ENCODE results near the gene GSTO1.

GSTO1 gene

GRCh38 chr10:104260775-104261115, 6.1 kb downstream of the GSTO1 start:
- no peak for TF ChIP-seq CTCF (IDR thresholded peaks at IDR 0.05; ENCODE audit: insufficient read depth, low read length, poor library complexity, severe bottlenecking)
- Histone ChIP-seq H3K36me3 (ENCODE audit: control insufficient read depth, insufficient read depth, low read length) (peaks cover 14% of the 10 kb centered on the region), H3K4me3 (replicated peaks; ENCODE audit: low read depth, low read length) (no peak overlapping the region), H3K27me3 (replicated peaks; ENCODE audit: control insufficient read depth, insufficient read depth, low read length) (no peaks in the 10 kb centered on the region)
- no peak for DNase-seq (ENCODE audit: extremely low read depth, insufficient read length)

- Histone ChIP-seq H3K4me3 (replicated peaks; ENCODE audit: low read depth, low read length) (no peak overlapping the region), H3K27me3 (replicated peaks; ENCODE audit: control insufficient read depth, insufficient read depth, low read length) (no peaks in the 10 kb centered on the region), H3K36me3 (ENCODE audit: control insufficient read depth, insufficient read depth, low read length) (peaks cover 14% of the 10 kb centered on the region)
- DNase-seq (ENCODE audit: extremely low read depth, insufficient read length) = no peak
- TF ChIP-seq CTCF (IDR thresholded peaks at IDR 0.05; ENCODE audit: insufficient read depth, low read length, poor library complexity, severe bottlenecking) = no peak
Observed at GRCh38 chr10:104262055-104262454, 7.4 kb downstream of the GSTO1 start.

- Histone ChIP-seq H3K36me3 (ENCODE audit: control insufficient read depth, insufficient read depth, low read length) (peaks cover 9% of the 10 kb centered on the region), H3K4me3 (replicated peaks; ENCODE audit: low read depth, low read length) (no peak overlapping the region), H3K27me3 (replicated peaks; ENCODE audit: control insufficient read depth, insufficient read depth, low read length) (no peaks in the 10 kb centered on the region)
- TF ChIP-seq CTCF (IDR thresholded peaks at IDR 0.05; ENCODE audit: insufficient read depth, low read length, poor library complexity, severe bottlenecking) = no peak
- DNase-seq (ENCODE audit: extremely low read depth, insufficient read length) = no peak
Observed at GRCh38 chr10:104264783-104265182, 10.1 kb downstream of the GSTO1 start.

- Histone ChIP-seq H3K4me3 (replicated peaks; ENCODE audit: low read depth, low read length) (peak overlapping the region; percentile 87), H3K27me3 (replicated peaks; ENCODE audit: control insufficient read depth, insufficient read depth, low read length) (no peaks in the 10 kb centered on the region), H3K36me3 (ENCODE audit: control insufficient read depth, insufficient read depth, low read length) (peaks cover 2% of the 10 kb centered on the region)
- no peak for DNase-seq (ENCODE audit: extremely low read depth, insufficient read length)
- no peak for TF ChIP-seq CTCF (IDR thresholded peaks at IDR 0.05; ENCODE audit: insufficient read depth, low read length, poor library complexity, severe bottlenecking)
Observed at GRCh38 chr10:104267721-104268404, 13.2 kb downstream of the GSTO1 start.

- H3K4me3 ChIP-seq (replicated peaks; ENCODE audit: low read depth, low read length) = peak overlapping the region; percentile 87
- peaks cover 2% of the 10 kb centered on the region for H3K36me3 ChIP-seq (ENCODE audit: control insufficient read depth, insufficient read depth, low read length)
- TF ChIP-seq CTCF (IDR thresholded peaks at IDR 0.05; ENCODE audit: insufficient read depth, low read length, poor library complexity, severe bottlenecking) = no peak
- no peaks in the 10 kb centered on the region for H3K27me3 ChIP-seq (replicated peaks; ENCODE audit: control insufficient read depth, insufficient read depth, low read length)
- no peak for DNase-seq (ENCODE audit: extremely low read depth, insufficient read length)
Observed at GRCh38 chr10:104268405-104268712, 13.7 kb downstream of the GSTO1 start.
